Measurements from ENCODE around the gene TIMM23B.
"Not testable (repeated sequence)": the region's sequence is repeated elsewhere in the genome, so short reads cannot be mapped to it uniquely, and the experiment has no call there.

- TF ChIP-seq EZH2phosphoT487 (IDR thresholded peaks at IDR 0.05; ENCODE audit: borderline replicate concordance); ZFX (IDR thresholded peaks at IDR 0.05); POLR2A (IDR thresholded peaks at IDR 0.05; ENCODE audit: borderline replicate concordance, extremely low read depth, insufficient read depth, insufficient read length); JUND (IDR thresholded peaks at IDR 0.05); ZNF274 (IDR thresholded peaks at IDR 0.05; ENCODE audit: low read depth, low read length); RAD21 (IDR thresholded peaks at IDR 0.05; ENCODE audit: low read depth); REST (IDR thresholded peaks at IDR 0.05; ENCODE audit: low read depth): not testable (repeated sequence)
- TF ChIP-seq, protein P1, sequence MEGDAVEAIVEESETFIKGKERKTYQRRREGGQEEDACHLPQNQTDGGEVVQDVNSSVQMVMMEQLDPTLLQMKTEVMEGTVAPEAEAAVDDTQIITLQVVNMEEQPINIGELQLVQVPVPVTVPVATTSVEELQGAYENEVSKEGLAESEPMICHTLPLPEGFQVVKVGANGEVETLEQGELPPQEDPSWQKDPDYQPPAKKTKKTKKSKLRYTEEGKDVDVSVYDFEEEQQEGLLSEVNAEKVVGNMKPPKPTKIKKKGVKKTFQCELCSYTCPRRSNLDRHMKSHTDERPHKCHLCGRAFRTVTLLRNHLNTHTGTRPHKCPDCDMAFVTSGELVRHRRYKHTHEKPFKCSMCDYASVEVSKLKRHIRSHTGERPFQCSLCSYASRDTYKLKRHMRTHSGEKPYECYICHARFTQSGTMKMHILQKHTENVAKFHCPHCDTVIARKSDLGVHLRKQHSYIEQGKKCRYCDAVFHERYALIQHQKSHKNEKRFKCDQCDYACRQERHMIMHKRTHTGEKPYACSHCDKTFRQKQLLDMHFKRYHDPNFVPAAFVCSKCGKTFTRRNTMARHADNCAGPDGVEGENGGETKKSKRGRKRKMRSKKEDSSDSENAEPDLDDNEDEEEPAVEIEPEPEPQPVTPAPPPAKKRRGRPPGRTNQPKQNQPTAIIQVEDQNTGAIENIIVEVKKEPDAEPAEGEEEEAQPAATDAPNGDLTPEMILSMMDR (IDR thresholded peaks at IDR 0.05 in 2 of 3, conservative IDR thresholded peaks at IDR 0.05 in 1 of 3; ENCODE audit: borderline replicate concordance in 1 of 3, insufficient read depth in 1 of 3, low read depth in 2 of 3, low read length in 2 of 3) = not testable (repeated sequence)
- TF ChIP-seq, protein P2, sequence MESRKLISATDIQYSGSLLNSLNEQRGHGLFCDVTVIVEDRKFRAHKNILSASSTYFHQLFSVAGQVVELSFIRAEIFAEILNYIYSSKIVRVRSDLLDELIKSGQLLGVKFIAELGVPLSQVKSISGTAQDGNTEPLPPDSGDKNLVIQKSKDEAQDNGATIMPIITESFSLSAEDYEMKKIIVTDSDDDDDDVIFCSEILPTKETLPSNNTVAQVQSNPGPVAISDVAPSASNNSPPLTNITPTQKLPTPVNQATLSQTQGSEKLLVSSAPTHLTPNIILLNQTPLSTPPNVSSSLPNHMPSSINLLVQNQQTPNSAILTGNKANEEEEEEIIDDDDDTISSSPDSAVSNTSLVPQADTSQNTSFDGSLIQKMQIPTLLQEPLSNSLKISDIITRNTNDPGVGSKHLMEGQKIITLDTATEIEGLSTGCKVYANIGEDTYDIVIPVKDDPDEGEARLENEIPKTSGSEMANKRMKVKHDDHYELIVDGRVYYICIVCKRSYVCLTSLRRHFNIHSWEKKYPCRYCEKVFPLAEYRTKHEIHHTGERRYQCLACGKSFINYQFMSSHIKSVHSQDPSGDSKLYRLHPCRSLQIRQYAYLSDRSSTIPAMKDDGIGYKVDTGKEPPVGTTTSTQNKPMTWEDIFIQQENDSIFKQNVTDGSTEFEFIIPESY (IDR thresholded peaks at IDR 0.05; ENCODE audit: extremely low read depth, insufficient replicate concordance, low read length) = not testable (repeated sequence)
- TF ChIP-seq, protein P3, sequence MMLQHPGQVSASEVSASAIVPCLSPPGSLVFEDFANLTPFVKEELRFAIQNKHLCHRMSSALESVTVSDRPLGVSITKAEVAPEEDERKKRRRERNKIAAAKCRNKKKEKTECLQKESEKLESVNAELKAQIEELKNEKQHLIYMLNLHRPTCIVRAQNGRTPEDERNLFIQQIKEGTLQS (IDR thresholded peaks at IDR 0.05) = not testable (repeated sequence)
These were observed 25.4 kb upstream of the TIMM23B start for GRCh38 chr10:49916451-49916850.
